ENCODE results near the gene EIF1B. TPM values are rescaled to one million over a fixed set of nuclear protein-coding genes. Genes with fewer than 3 reads are reported as not detected.

EIF1B gene
- total and polyA plus RNA-seq, 2 donors: 27.0 to 101 TPM

DNA sequence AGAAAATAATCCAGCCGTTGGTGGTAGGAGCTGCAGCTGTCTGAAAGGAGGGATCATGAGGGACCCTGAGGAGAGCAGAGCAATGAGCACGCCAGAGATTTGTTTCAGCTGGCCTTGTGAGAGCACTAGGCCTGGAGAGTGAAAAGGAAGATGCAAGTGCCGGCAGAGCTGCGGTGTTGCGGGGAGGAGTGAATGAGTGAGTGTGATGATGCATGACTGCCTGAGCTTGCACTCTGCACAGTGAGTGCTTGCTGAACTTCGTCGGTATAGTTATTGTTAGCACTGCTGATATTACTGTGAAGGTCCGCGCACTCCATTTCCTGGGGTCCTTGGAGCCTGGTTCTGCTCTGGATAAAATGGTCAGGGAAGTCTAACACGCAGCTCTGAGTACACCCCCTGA, 23.2 kb downstream of the EIF1B start:
- Histone ChIP-seq H3K36me3 (ENCODE audit: control insufficient read depth in 2 of 2, insufficient read depth in 2 of 2, low read length in 1 of 2) (no peaks in the 10 kb centered on the region), H3K27me3 (ENCODE audit: control insufficient read depth in 2 of 2, insufficient read depth in 1 of 2, low read length in 1 of 2) (no peaks in the 10 kb centered on the region), H3K4me3 (ENCODE audit: low read length in 2 of 2) (no peak overlapping the region), H3K27ac (ENCODE audit: low read depth in 1 of 2, low read length in 1 of 2) (no peak overlapping the region), H3K9me3 (ENCODE audit: control insufficient read depth in 2 of 2, insufficient read depth in 1 of 2, low read length in 1 of 2) (no peaks in the 10 kb centered on the region), H3K4me1 (ENCODE audit: control insufficient read depth in 2 of 2, insufficient read depth in 2 of 2, low read length in 2 of 2) (no peaks in the 10 kb centered on the region)
- WGBS: 93% methylated on average over 10 of the region's 10 CpGs
- no peak for DNase-seq (ENCODE audit: low read depth in 6 of 9, low spot score in 9 of 9)

DNA sequence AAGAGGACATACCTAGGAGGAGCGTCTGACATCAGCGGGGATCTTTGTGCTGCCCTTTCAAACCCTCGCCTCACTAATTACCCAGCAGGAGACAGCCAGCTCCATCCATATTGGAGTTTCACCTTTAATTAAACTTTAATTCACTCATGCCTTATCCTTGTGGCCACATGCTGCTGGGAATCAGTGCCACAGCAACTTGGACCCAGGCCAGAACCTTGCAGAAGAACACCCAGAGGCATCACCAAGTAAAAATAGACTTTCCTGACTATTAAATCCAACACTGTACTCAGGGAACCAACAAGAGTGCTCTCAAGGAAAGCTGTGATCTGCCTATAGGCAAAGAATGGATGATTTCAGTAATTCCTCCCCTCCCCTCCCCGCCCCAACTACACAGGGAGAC, 23.9 kb downstream of the EIF1B start:
- Histone ChIP-seq H3K4me1 (ENCODE audit: control insufficient read depth in 2 of 2, insufficient read depth in 2 of 2, low read length in 2 of 2) (no peaks in the 10 kb centered on the region), H3K36me3 (ENCODE audit: control insufficient read depth in 2 of 2, insufficient read depth in 2 of 2, low read length in 1 of 2) (no peaks in the 10 kb centered on the region), H3K27ac (ENCODE audit: low read depth in 1 of 2, low read length in 1 of 2) (no peak overlapping the region), H3K4me3 (ENCODE audit: low read length in 2 of 2) (no peak overlapping the region), H3K27me3 (ENCODE audit: control insufficient read depth in 2 of 2, insufficient read depth in 1 of 2, low read length in 1 of 2) (no peaks in the 10 kb centered on the region), H3K9me3 (ENCODE audit: control insufficient read depth in 2 of 2, insufficient read depth in 1 of 2, low read length in 1 of 2) (no peaks in the 10 kb centered on the region)
- WGBS: 97% methylated on average over 4 of the region's 4 CpGs
- DNase-seq (ENCODE audit: low read depth in 6 of 9, low spot score in 9 of 9): no peak

GRCh38 chr3:40333852-40334251, 24.3 kb downstream of the EIF1B start:
- Histone ChIP-seq H3K4me1 (ENCODE audit: control insufficient read depth in 2 of 2, insufficient read depth in 2 of 2, low read length in 2 of 2) (no peaks in the 10 kb centered on the region), H3K27me3 (ENCODE audit: control insufficient read depth in 2 of 2, insufficient read depth in 1 of 2, low read length in 1 of 2) (no peaks in the 10 kb centered on the region), H3K4me3 (ENCODE audit: low read length in 2 of 2) (no peak overlapping the region), H3K27ac (ENCODE audit: low read depth in 1 of 2, low read length in 1 of 2) (no peak overlapping the region), H3K36me3 (ENCODE audit: control insufficient read depth in 2 of 2, insufficient read depth in 2 of 2, low read length in 1 of 2) (no peaks in the 10 kb centered on the region), H3K9me3 (ENCODE audit: control insufficient read depth in 2 of 2, insufficient read depth in 1 of 2, low read length in 1 of 2) (no peaks in the 10 kb centered on the region)
- no peak for DNase-seq (ENCODE audit: low read depth in 6 of 9, low spot score in 9 of 9)
- WGBS: 94% methylated on average over 4 of the region's 4 CpGs

DNA sequence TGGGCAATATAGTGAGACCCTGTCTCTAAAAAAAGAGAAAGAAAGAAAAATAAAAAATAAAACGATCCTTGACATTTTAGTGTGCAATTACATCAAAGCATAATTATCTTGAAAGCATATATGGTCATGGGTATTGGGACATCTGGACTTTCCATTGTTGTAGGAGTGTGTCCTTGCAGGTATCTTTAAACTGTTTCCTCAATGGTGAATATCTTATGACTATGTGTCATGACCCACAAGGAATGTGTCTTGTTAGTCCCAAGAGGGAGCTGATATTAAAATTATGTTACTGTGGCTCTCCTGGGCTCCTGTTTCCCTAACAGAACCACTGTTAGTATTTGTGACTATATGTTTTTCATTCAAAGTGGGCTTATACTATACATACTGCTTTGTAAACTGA, 26.6 kb downstream of the EIF1B start:
- WGBS: 94% methylated on average over 1 of the region's 1 CpG
- Histone ChIP-seq H3K27me3 (ENCODE audit: control insufficient read depth in 2 of 2, insufficient read depth in 1 of 2, low read length in 1 of 2) (no peaks in the 10 kb centered on the region), H3K9me3 (ENCODE audit: control insufficient read depth in 2 of 2, insufficient read depth in 1 of 2, low read length in 1 of 2) (no peaks in the 10 kb centered on the region), H3K27ac (ENCODE audit: low read depth in 1 of 2, low read length in 1 of 2) (no peak overlapping the region), H3K4me1 (ENCODE audit: control insufficient read depth in 2 of 2, insufficient read depth in 2 of 2, low read length in 2 of 2) (no peaks in the 10 kb centered on the region), H3K4me3 (ENCODE audit: low read length in 2 of 2) (no peak overlapping the region), H3K36me3 (ENCODE audit: control insufficient read depth in 2 of 2, insufficient read depth in 2 of 2, low read length in 1 of 2) (no peaks in the 10 kb centered on the region)
- no peak for DNase-seq (ENCODE audit: low read depth in 6 of 9, low spot score in 9 of 9)

DNA sequence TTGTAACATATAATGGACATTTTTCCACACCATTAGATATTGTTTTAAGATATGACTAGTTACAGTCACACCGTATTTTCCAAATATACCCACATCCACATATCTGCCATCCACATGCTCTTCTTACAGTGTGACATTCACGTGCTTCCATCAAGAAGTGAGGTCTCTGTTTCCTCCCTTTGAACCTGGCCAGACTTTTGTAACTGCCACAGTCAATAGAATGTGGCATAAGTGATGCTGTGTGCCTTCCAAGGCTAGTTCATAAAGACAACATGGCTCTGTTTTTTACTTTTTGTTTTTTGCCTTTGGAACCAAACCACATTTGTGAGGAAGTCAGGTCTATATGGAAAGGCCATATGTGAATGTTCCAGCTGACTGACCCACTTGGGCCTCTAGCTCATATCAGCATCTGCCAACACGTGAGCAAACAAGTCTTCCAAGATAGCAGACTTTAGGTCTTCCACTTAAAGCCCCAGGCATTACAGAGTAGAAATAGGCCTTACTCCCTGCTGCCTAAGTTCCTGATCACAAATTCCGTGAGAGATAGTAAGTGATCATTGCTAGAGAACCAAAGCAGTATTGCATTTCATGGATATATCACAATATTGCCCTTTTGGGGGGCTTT, 27.1 kb downstream of the EIF1B start:
- Histone ChIP-seq H3K27ac (ENCODE audit: low read depth in 1 of 2, low read length in 1 of 2) (no peak overlapping the region), H3K4me1 (ENCODE audit: control insufficient read depth in 2 of 2, insufficient read depth in 2 of 2, low read length in 2 of 2) (no peaks in the 10 kb centered on the region), H3K36me3 (ENCODE audit: control insufficient read depth in 2 of 2, insufficient read depth in 2 of 2, low read length in 1 of 2) (no peaks in the 10 kb centered on the region), H3K4me3 (ENCODE audit: low read length in 2 of 2) (no peak overlapping the region), H3K27me3 (ENCODE audit: control insufficient read depth in 2 of 2, insufficient read depth in 1 of 2, low read length in 1 of 2) (no peaks in the 10 kb centered on the region), H3K9me3 (ENCODE audit: control insufficient read depth in 2 of 2, insufficient read depth in 1 of 2, low read length in 1 of 2) (no peaks in the 10 kb centered on the region)
- WGBS: 93% methylated on average over 4 of the region's 4 CpGs
- no peak for DNase-seq (ENCODE audit: low read depth in 6 of 9, low spot score in 9 of 9)

DNA sequence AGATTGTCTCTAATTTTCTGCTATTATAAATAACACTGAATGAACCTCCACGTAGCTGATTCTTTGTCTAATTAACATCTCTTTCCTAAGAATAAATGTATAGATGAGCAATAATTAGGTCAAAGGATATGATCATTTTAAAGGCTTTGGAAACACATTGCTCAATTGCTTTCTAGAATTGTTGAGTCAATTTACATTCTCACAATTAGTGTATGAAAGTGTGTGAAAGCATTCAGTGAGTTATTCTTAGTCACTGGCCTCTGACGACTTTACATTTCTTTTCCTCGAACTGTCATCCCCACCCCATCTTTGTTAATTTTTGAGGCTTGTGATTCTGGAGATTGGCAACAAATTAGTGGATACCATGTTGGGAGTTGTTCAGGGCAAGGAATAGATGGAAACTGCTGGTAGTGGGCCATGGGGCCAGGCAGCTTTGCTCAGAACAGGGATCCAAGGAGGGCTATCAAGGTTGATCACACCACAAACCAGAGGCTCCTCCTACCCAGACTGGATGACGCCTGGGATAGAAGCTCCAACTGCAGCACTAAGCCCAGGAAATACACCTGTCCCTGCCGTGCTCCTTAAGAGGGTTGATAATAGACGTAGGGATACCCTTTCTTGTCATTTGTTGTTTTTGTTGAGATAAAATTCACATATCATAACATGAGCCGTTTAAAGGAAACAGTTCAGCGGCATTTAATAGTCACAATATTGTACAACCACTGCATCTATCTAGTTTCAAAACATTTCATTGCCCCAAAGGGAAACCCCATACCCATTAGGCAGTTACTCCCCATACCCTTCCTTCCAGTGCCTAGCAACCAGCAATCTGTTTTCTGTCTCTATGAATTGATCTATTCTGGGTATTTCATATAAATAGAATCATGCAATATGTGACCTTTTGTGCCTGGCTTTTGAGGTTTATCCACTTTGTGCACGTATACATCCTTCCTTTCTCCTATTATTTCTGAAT, 27.9 kb downstream of the EIF1B start:
- 89% methylated on average over 9 of the region's 9 CpGs for WGBS
- no peaks in the 10 kb centered on the region for H3K27me3 ChIP-seq (ENCODE audit: control insufficient read depth in 2 of 2, insufficient read depth in 1 of 2, low read length in 1 of 2)

DNA sequence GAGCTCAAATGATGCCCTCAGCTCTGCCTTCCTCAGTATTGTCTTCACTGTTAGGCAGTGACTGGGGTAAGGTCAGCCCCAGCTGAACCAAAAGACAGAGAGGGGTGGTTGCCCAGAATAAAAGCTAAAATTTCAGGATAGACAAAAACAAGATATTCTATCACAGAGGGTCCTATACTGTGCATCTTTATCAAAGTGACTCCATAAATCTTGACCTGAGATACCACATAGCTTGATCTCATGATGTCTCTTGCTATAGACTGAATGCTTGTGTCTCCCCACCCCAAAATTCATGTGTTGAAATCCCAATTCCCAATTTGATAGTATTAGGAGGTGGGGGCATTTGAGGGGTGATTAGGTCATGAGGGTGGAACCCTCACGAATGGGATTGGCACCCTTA, 30.4 kb downstream of the EIF1B start:
- no peak for DNase-seq (ENCODE audit: low read depth in 6 of 9, low spot score in 9 of 9)
- Histone ChIP-seq H3K27me3 (ENCODE audit: control insufficient read depth in 2 of 2, insufficient read depth in 1 of 2, low read length in 1 of 2) (no peaks in the 10 kb centered on the region), H3K9me3 (ENCODE audit: control insufficient read depth in 2 of 2, insufficient read depth in 1 of 2, low read length in 1 of 2) (no peaks in the 10 kb centered on the region), H3K4me3 (ENCODE audit: low read length in 2 of 2) (no peak overlapping the region), H3K4me1 (ENCODE audit: control insufficient read depth in 2 of 2, insufficient read depth in 2 of 2, low read length in 2 of 2) (no peaks in the 10 kb centered on the region), H3K36me3 (ENCODE audit: control insufficient read depth in 2 of 2, insufficient read depth in 2 of 2, low read length in 1 of 2) (no peaks in the 10 kb centered on the region), H3K27ac (ENCODE audit: low read depth in 1 of 2, low read length in 1 of 2) (no peak overlapping the region)
- 93% methylated on average over 1 of the region's 1 CpG for WGBS

More for the DNA sequence above, 27.9 kb downstream of the EIF1B start:
- H3K4me1 ChIP-seq (ENCODE audit: control insufficient read depth in 2 of 2, insufficient read depth in 2 of 2, low read length in 2 of 2): no peaks in the 10 kb centered on the region
- no peak for DNase-seq (ENCODE audit: low read depth in 6 of 9, low spot score in 9 of 9)
- no peak overlapping the region for H3K27ac ChIP-seq (ENCODE audit: low read depth in 1 of 2, low read length in 1 of 2)
- H3K9me3 ChIP-seq (ENCODE audit: control insufficient read depth in 2 of 2, insufficient read depth in 1 of 2, low read length in 1 of 2): no peaks in the 10 kb centered on the region
- no peak overlapping the region for H3K4me3 ChIP-seq (ENCODE audit: low read length in 2 of 2)
- no peaks in the 10 kb centered on the region for H3K36me3 ChIP-seq (ENCODE audit: control insufficient read depth in 2 of 2, insufficient read depth in 2 of 2, low read length in 1 of 2)

GRCh38 chr3:40340541-40341170, 31.1 kb downstream of the EIF1B start:
- Histone ChIP-seq H3K4me3 (ENCODE audit: low read length in 2 of 2) (no peak overlapping the region), H3K27ac (ENCODE audit: low read depth in 1 of 2, low read length in 1 of 2) (no peak overlapping the region), H3K36me3 (ENCODE audit: control insufficient read depth in 2 of 2, insufficient read depth in 2 of 2, low read length in 1 of 2) (no peaks in the 10 kb centered on the region), H3K4me1 (ENCODE audit: control insufficient read depth in 2 of 2, insufficient read depth in 2 of 2, low read length in 2 of 2) (no peaks in the 10 kb centered on the region), H3K27me3 (ENCODE audit: control insufficient read depth in 2 of 2, insufficient read depth in 1 of 2, low read length in 1 of 2) (no peaks in the 10 kb centered on the region), H3K9me3 (ENCODE audit: control insufficient read depth in 2 of 2, insufficient read depth in 1 of 2, low read length in 1 of 2) (no peaks in the 10 kb centered on the region)
- no peak for DNase-seq (ENCODE audit: low read depth in 6 of 9, low spot score in 9 of 9)
- 85% methylated on average over 1 of the region's 1 CpG for WGBS

DNA sequence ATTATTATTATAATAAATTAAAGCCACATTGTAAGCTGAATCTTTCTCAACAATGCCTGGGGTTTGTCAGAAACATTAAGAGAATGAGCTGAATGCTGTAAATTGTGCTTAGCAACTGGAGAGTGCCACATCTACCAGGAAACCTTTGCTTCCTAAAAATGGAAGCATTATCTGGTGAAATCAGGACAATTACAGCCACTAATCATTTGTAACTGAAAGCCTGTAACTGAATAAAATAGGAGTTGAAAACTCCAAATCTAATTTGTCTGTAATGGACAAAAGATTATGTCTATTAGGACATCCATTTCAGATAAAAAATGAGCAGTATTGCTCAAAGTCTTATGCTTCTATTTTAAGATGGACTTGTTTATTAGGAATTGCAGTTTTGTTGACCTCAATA, 32.2 kb downstream of the EIF1B start:
- H3K9me3 ChIP-seq (ENCODE audit: control insufficient read depth in 2 of 2, insufficient read depth in 1 of 2, low read length in 1 of 2): no peaks in the 10 kb centered on the region

More for the DNA sequence above, 32.2 kb downstream of the EIF1B start:
- Histone ChIP-seq H3K4me1 (ENCODE audit: control insufficient read depth in 2 of 2, insufficient read depth in 2 of 2, low read length in 2 of 2) (no peaks in the 10 kb centered on the region), H3K27ac (ENCODE audit: low read depth in 1 of 2, low read length in 1 of 2) (no peak overlapping the region), H3K36me3 (ENCODE audit: control insufficient read depth in 2 of 2, insufficient read depth in 2 of 2, low read length in 1 of 2) (no peaks in the 10 kb centered on the region), H3K27me3 (ENCODE audit: control insufficient read depth in 2 of 2, insufficient read depth in 1 of 2, low read length in 1 of 2) (no peaks in the 10 kb centered on the region), H3K4me3 (ENCODE audit: low read length in 2 of 2) (no peak overlapping the region)
- no peak for DNase-seq (ENCODE audit: low read depth in 6 of 9, low spot score in 9 of 9)

Data from thymus (tissue), 11 donors.